Measurements from ENCODE around the gene RANBP1. TPM values are rescaled to one million over a fixed set of nuclear protein-coding genes. Genes with fewer than 3 reads are reported as not detected.

Gene RANBP1
- total and polyA plus RNA-seq, 12 donors = 63.3 to 346 (median 126) TPM

DNA sequence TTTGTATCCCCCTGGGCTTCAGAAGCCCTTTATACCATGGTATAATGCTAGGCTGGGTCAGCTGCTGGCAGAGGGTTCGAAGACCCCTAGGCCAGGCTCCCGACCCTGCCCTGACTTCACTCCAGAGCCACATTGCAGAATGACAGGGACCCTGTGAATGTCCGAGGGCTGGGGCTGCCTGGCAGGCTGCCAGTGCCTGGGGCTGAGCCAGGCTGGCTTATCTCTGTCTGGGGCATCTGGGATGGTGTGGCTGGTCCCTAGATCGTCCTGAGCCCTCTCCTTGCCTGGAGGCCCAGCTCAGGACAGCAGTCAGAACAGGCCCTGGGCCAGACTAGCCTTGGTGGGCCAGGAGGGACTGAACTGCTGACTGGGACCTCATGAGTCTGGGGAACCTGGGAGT, 19.4 kb downstream of the RANBP1 start:
- peaks cover 17 to 54% of the 10 kb centered on the region in 2 donors for H3K4me1 ChIP-seq (replicated peaks in 1 of 2)
- H3K4me3 ChIP-seq = no peak overlapping the region
- intact Hi-C loops (cut with DNase I) = no loop called here
- TF ChIP-seq, protein P1, sequence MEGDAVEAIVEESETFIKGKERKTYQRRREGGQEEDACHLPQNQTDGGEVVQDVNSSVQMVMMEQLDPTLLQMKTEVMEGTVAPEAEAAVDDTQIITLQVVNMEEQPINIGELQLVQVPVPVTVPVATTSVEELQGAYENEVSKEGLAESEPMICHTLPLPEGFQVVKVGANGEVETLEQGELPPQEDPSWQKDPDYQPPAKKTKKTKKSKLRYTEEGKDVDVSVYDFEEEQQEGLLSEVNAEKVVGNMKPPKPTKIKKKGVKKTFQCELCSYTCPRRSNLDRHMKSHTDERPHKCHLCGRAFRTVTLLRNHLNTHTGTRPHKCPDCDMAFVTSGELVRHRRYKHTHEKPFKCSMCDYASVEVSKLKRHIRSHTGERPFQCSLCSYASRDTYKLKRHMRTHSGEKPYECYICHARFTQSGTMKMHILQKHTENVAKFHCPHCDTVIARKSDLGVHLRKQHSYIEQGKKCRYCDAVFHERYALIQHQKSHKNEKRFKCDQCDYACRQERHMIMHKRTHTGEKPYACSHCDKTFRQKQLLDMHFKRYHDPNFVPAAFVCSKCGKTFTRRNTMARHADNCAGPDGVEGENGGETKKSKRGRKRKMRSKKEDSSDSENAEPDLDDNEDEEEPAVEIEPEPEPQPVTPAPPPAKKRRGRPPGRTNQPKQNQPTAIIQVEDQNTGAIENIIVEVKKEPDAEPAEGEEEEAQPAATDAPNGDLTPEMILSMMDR (IDR thresholded peaks at IDR 0.05) = no peak
- TF ChIP-seq POLR2A (IDR thresholded peaks at IDR 0.05) = no peak
- no peak overlapping the region for H3K27ac ChIP-seq
- peaks cover 0 to 5% of the 10 kb centered on the region in 2 donors for H3K36me3 ChIP-seq (replicated peaks in 1 of 2)
- WGBS, 4 donors = 45 to 47% (median 47%) methylated on average over 4 of the region's 4 CpGs; no CpG with 5 or more reads in 1 of the 4 donors
- DNase-seq = no peak
- no peaks in the 10 kb centered on the region for H3K9me3 ChIP-seq (replicated peaks in 1 of 3)
- no peaks in the 10 kb centered on the region for H3K27me3 ChIP-seq

DNA sequence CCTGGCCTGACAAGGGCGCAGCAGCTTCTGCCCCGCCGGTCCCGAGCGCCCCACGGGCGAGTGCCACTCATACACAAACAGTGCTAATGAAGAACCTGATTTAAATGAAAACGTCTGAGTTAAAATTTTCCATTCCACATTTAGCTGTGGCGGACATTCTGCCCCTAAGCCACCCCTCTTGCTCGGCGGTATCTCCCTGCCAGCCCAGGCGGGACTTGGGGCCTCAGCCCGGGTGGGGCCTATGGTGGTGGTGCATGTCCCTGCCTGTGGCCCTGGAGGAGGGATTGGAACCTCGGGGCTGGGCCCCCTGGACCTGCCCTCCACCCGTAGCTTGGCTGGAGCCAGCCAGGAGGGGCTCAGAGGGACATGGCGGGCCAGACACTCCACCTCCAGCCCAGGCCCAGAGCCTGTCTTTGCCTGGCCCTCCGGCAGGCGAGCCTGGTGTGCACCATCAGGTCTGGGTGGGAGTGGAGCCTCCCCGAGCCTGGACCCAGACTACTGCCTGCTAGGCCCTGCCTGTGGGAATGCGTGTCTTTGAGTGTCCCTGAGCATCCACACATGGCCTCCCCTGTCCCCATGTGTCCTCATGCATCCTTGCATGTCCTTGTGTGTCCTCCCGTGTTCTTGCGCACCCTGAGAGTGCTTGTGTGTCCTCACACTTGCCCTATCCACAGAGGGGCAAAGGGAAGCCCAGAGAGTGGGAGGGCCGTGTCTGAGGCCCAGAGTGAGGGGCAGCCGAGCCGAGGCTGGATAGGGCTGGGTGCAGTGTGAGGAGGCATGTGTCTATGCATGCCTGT, 20.1 kb downstream of the RANBP1 start:
- no peak for TF ChIP-seq POLR2A (IDR thresholded peaks at IDR 0.05)
- TF ChIP-seq, protein P1 (IDR thresholded peaks at IDR 0.05) = no peak
- Histone ChIP-seq H3K27me3 (no peaks in the 10 kb centered on the region), H3K36me3 (replicated peaks in 1 of 2) (peaks cover 0 to 5% of the 10 kb centered on the region in 2 donors), H3K9me3 (replicated peaks in 1 of 3) (no peaks in the 10 kb centered on the region), H3K4me3 (no peak overlapping the region), H3K4me1 (replicated peaks in 1 of 2) (peaks cover 17 to 48% of the 10 kb centered on the region in 2 donors), H3K27ac (no peak overlapping the region)
- DNase-seq = no peak
- WGBS, 4 donors = 79 to 88% (median 87%) methylated on average over 13 to 25 of the region's 25 CpGs
- intact Hi-C loops (cut with DNase I) = no loop called here

DNA sequence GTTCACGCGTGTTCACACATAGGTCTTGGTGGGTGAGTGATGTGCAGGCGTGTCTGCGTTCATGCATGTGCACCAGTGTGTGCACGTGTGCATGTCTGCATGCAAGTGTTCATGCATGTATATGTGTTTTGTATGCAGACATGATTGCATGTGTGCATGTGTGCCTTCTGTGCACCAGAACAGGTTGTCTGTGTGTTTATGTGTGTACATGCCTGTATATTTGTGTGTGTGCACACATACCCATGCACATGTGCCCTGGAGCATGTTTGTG, 20.6 kb downstream of the RANBP1 start:
- peaks cover 0 to 5% of the 10 kb centered on the region in 2 donors for H3K36me3 ChIP-seq (replicated peaks in 1 of 2)
- H3K4me3 ChIP-seq = no peak overlapping the region
- no peak overlapping the region for H3K27ac ChIP-seq
- no peaks in the 10 kb centered on the region for H3K27me3 ChIP-seq
- TF ChIP-seq POLR2A (IDR thresholded peaks at IDR 0.05) = no peak
- TF ChIP-seq, protein P1 (IDR thresholded peaks at IDR 0.05) = no peak
- peaks cover 17 to 48% of the 10 kb centered on the region in 2 donors for H3K4me1 ChIP-seq (replicated peaks in 1 of 2)
- DNase-seq = no peak
- H3K9me3 ChIP-seq (replicated peaks in 1 of 3) = no peaks in the 10 kb centered on the region
- 81 to 97% (median 93%) methylated on average over 5 of the region's 5 CpGs for WGBS, 4 donors
- intact Hi-C loops (cut with DNase I) = no loop called here

DNA sequence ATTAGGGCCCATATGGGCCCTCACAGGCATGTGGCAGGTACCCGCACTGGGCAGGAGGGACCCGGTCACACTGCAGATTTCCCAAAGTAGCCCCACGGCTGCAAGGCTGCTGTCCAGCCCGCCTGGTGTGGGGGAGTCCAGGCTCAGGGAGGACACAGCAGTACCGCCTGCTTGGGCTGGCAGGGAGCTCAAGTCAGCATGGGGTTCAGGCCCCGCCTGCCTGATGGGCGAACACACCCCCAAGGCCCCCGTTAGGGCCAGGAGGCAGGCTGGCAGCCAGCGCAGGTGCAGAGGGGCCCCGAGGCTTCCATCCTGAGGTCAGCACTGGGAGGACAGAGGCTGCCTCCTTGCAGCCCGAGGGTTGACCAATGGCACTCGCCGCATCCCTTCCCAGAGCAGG, 21.2 kb downstream of the RANBP1 start:
- H3K27ac ChIP-seq = peak overlapping the region in 1 of 5 donors; percentile 17
- WGBS, 4 donors = 85 to 88% (median 86%) methylated on average over 3 to 13 of the region's 13 CpGs; no CpG with 5 or more reads in 1 of the 4 donors
- H3K9me3 ChIP-seq (replicated peaks in 1 of 3) = no peaks in the 10 kb centered on the region
- intact Hi-C loops (cut with DNase I) = no loop called here
- H3K36me3 ChIP-seq (replicated peaks in 1 of 2) = peaks cover 0 to 5% of the 10 kb centered on the region in 2 donors
- DNase-seq = no peak
- H3K27me3 ChIP-seq = no peaks in the 10 kb centered on the region
- H3K4me1 ChIP-seq (replicated peaks in 1 of 2) = peaks cover 17 to 48% of the 10 kb centered on the region in 2 donors
- no peak for TF ChIP-seq POLR2A (IDR thresholded peaks at IDR 0.05)
- TF ChIP-seq, protein P1 (IDR thresholded peaks at IDR 0.05) = no peak
- no peak overlapping the region for H3K4me3 ChIP-seq

All from adrenal gland (tissue), 12 donors.